HK-2 (cell line): ENCODE results near the gene LHPP.

Source experiments
- DNase-seq: peaks from one replicate; pipeline ENCODE4 v3.0.0-alpha.2; 2018; ENCODE audit not compliant: unreplicated experiment

The LHPP gene

GRCh38 chr10:124496620-124497019 is 35.0 kb downstream of the LHPP start:
- DNase-seq, result no peak

GRCh38 chr10:124497196-124497881 is 35.7 kb downstream of the LHPP start:
- DNase-seq, result no peak

GRCh38 chr10:124498056-124498455 is 36.4 kb downstream of the LHPP start:
- no peak for DNase-seq

GRCh38 chr10:124500757-124501156 is 39.1 kb downstream of the LHPP start:
- no peak for DNase-seq

GRCh38 chr10:124504711-124505110 is 43.1 kb downstream of the LHPP start:
- no peak for DNase-seq

- no peak for DNase-seq
Measured at GRCh38 chr10:124505279-124505678, 43.7 kb downstream of the LHPP start.

- DNase-seq, result no peak
Measured at GRCh38 chr10:124508070-124508667, 46.5 kb downstream of the LHPP start.

GRCh38 chr10:124508907-124509454 is 47.4 kb downstream of the LHPP start:
- DNase-seq, result no peak

- DNase-seq, result no peak
Measured at GRCh38 chr10:124509880-124510632, 48.4 kb downstream of the LHPP start.

GRCh38 chr10:124510759-124511158 is 49.1 kb downstream of the LHPP start:
- no peak for DNase-seq

- no peak for DNase-seq
Measured at GRCh38 chr10:124511205-124512039, 49.8 kb downstream of the LHPP start.

GRCh38 chr10:124512040-124512428 is 50.4 kb downstream of the LHPP start:
- no peak for DNase-seq

- no peak for DNase-seq
Measured at GRCh38 chr10:124512600-124512999, 51.0 kb downstream of the LHPP start.

- DNase-seq, result no peak
Measured at GRCh38 chr10:124515244-124515970, 53.8 kb downstream of the LHPP start.

- DNase-seq, result no peak
Measured at GRCh38 chr10:124516181-124516580, 54.6 kb downstream of the LHPP start.

- no peak for DNase-seq
Measured at GRCh38 chr10:124516746-124517397, 55.2 kb downstream of the LHPP start.

GRCh38 chr10:124517461-124517860 is 55.8 kb downstream of the LHPP start:
- no peak for DNase-seq

GRCh38 chr10:124517931-124518330 is 56.3 kb downstream of the LHPP start:
- no peak for DNase-seq

GRCh38 chr10:124518366-124518765 is 56.7 kb downstream of the LHPP start:
- DNase-seq, result no peak

GRCh38 chr10:124520558-124521428 is 59.2 kb downstream of the LHPP start:
- DNase-seq, result no peak
